GM12892 (cell line): Measurements from ENCODE around the gene BZW1. TPM values are rescaled to one million over a fixed set of nuclear protein-coding genes. Genes with fewer than 3 reads are reported as not detected.
A peak's percentile ranks its signal among the peaks of the same experiment; 100 is the strongest.

Experiments
- DNase-seq: peaks from one replicate; pipeline ENCODE4 v3.0.0; 2011; ENCODE audit not compliant: insufficient read length
- FAIRE-seq: peaks from 2 replicates; lab custom pipeline; 2011; peaks lifted over from hg19 to GRCh38; lab: Jason Lieb, UNC
- POLR2A ChIP-seq: IDR thresholded peaks from 2 replicates; pipeline ENCODE4 v1.6.1; 2011; ENCODE audit warnings: low read depth, low read length, control low read depth
- POLR2AphosphoS5 ChIP-seq: IDR thresholded peaks from 2 replicates; pipeline ENCODE4 v1.6.1; 2011; ENCODE audit warnings: low read depth, low read length, control low read depth
- TAF1 ChIP-seq: IDR thresholded peaks from 2 replicates; pipeline ENCODE4 v1.6.1; 2011; ENCODE audit warnings: low read depth, mild to moderate bottlenecking, control low read depth, low read length, borderline replicate concordance
- polyA plus RNA-seq: library from polyadenylated mRNA; unstranded; fragments of >200 nt; gene quantifications from one replicate; pipeline ENCODE4 v1.2.1, GENCODE V29; 2012; ENCODE audit warnings: missing spikeins, inconsistent platforms; ENCODE audit not compliant: missing spikeins

The BZW1 gene
- polyA plus RNA-seq = 217 TPM

DNA sequence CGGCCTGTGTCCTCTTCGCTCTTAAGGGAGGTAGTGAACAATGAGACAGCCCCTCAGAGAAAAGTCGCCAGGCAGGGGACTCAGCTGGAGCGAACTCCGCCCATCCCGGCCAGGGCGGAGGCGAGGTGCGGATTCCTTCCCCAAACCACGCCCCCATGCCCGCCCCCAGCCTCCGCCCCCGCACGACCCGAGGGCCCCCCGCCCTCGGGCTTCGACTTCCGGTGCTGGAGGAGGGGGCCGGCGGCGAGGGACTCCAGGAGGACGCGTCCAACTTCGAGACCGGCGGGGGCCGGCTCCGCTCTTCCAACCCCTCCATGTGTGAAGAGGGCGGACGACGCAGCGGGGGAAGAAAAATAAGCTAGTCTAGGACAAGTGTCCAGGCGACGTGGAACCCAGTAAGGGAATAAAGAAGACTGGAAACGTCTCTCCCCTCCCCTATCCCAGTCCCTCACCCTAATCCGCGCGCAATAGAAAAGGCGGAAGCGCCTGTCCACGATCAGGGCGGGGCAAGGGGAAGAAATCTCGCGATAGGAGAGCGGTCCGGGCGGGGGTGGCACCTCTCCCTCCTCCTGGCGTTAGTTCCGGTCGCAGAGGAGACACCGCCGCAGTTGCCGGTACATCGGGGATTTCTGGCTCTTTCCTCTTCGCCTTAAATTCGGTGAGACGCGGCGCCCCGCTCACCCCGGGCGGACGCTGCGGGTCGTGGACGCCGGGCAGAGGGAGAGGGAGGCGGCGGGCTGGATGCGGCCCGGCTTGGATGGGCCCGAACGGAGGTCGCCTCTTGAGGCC lies at the start of gene BZW1:
Gene BZW1 (plus strand): TSS at position 578 of the 789 bp plus-strand sequence. CDS start 1,308 bp downstream, outside the sequence.
- TF ChIP-seq TAF1 = peak; percentile 90
- peak; percentile 99 for TF ChIP-seq POLR2A
- peak; percentile 97 for TF ChIP-seq POLR2AphosphoS5
- peak; percentile 85 for DNase-seq
- FAIRE-seq = peak; percentile 97

DNA sequence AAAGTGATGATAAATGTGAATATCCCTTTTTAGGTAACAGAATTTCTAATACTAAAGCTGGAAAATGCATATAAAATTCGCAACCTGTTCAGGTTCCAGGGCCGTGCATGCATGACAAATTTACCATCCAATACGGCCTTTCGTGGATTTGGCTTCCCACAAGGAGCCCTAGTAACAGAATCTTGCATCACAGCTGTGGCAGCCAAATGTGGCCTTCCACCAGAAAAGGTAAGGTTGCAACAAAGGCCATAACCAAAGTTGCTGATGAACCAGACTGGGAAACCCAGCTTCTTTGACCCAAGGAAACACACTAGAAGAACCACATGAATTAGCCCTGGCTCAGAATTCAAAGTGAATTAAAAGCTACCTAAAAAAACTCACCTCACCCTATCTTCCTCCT lies 49.6 kb upstream of the BZW1 start:
- no peak for FAIRE-seq

DNA sequence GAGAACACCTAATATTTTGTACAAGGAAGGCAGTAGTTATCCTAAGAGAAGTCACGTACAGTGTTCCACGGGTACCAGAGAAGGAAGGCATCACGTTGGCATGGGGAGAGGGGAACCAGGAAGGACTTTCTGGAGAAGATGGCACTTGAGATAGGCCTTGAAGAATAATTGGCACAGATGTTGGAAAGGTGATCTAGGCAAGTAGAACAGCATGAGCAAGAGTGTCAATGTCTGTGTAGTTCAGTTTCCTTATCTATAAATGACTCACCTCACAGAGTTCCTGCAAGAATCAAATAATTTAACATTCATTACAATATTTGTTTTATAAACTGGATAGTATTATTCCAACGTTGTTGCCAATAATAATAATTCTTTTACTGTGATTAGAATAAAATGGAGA lies 48.3 kb upstream of the BZW1 start:
- FAIRE-seq (no peak), DNase-seq (no peak)
- TF ChIP-seq POLR2AphosphoS5 (no peak), TAF1 (no peak), POLR2A (no peak)

More for the DNA sequence above, 49.6 kb upstream of the BZW1 start:
- no peak for DNase-seq
- TF ChIP-seq POLR2AphosphoS5 (no peak), POLR2A (no peak), TAF1 (no peak)

DNA sequence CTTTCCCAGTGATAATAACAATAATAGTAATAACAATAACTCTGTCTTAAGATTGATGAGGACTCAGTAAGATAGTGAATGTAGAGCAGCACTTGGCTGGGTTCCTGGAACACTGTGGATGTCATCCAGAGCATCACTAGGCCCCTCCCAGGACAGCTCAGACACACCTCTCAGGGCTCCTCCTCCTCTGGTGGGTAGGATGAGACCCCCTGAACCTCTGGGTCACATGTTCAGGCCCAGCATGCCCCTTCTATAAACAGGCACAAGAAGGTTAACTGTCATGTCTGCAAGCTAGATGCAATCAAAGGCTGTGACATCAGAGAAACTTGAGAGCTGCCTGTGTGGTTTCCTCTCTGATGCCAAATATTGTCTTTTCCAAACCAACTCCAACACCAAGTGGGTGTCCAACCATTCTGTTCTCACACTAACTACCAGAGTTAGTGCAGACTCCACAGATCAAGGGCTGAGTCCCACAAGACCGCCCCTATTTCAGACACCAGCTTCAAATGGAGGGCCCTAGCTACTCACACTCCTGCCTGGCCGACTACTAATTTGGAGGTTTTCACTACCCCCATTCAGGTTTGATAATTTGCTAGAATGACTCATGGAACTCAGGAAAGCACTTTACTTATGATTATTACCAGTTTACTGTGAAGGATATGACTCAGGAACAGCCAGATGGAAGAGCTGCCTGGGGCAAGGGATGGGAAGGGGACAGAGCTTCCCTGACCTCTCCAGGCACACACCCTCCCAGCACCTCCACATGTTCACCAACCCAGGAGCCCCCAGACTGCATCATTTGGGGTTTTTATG lies 46.4 kb upstream of the BZW1 start:
- FAIRE-seq (no peak), DNase-seq (no peak)
- TF ChIP-seq POLR2A = no peak
- TF ChIP-seq POLR2AphosphoS5 = no peak
- no peak for TF ChIP-seq TAF1

DNA sequence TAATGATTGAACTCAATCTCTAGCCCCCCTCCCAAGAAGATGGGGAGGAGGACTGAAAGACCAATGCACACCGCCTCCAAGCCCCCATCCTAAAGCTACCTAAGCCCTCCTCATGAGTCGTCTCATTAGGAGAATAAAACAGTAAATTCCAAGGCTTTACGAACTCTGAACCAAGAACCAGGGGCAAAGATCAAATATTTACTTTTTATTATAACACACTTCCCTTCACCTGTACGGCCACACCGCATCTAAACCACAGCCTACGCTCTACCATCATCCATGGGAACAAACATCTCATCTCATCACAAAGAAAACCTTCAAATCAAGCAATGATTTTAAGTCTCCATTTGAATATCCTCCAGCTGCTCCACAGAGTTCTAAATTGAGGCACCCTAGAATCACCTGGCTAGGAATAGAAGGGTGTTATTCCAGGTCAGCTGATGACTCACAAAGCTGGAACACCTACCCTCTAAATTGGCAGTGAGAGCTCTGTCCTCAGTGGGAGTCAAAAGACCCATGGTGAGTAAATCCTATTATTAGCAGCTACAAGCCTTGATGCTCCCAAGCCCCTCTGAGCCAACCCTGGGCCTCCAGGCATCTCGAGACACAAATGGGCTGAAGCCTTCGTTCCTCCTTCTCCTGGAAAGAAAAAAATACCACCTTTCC lies 45.6 kb upstream of the BZW1 start:
- FAIRE-seq (no peak), DNase-seq (no peak)
- TF ChIP-seq TAF1 (no peak), POLR2A (no peak), POLR2AphosphoS5 (no peak)

DNA sequence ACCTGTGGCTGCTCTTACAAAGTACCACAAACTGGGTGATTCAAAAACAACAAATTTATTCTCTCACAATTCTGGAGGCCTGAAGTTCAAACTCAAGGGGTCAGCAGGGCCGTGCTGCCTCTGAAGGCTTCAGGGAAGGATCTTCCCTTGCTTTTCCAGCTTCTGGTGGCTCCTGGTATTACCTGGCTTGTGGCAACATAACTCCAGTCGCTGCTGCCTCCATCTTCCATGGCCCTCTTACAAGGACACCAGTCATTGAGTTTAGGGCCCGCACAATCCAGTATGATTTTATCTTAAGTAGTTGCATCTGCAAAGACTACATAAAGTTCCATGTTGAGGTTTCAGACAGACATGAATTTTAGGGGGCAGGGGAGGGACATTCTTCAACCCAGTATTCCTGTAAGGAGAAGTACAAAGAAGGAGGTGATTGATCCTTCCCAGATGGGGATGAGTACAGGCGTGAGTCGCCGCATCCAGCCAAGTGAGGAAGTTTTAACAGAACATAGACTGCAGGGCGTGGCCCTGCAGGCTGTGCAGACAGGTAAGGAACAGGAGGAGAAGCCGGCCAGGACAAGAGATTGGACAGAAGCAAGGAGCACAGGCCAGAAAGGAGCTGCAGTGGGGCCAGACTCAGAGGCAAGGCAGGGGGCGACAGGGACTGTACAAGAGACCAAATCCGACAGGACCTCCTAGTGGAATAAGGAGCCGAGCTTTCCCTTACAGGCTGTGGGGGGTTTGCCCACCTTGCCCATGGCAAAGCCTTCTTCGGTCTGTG lies 44.4 kb upstream of the BZW1 start:
- TF ChIP-seq POLR2A (no peak), TAF1 (no peak), POLR2AphosphoS5 (no peak)
- DNase-seq (no peak), FAIRE-seq (no peak)

DNA sequence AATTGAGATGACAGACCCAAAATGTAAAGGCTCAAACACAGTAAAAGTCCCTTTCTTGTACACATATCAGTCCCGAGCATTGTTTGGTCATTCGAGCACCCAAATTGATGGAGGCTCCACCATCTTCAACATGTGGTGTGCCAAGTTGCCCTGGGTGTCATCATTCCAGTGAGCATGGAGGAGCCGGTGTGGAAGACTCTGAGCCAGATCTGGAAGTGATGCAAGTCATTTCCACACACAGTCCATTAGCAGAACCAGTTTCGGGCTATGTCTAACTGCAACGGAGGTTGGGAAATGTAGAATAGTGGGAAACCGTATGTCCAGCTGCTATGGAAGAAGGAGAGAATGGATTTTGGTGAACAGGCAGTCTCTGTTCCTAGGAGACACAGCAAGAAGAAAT lies 40.9 kb upstream of the BZW1 start:
- FAIRE-seq (no peak), DNase-seq (no peak)
- no peak for TF ChIP-seq POLR2AphosphoS5
- no peak for TF ChIP-seq POLR2A
- TF ChIP-seq TAF1 = no peak

DNA sequence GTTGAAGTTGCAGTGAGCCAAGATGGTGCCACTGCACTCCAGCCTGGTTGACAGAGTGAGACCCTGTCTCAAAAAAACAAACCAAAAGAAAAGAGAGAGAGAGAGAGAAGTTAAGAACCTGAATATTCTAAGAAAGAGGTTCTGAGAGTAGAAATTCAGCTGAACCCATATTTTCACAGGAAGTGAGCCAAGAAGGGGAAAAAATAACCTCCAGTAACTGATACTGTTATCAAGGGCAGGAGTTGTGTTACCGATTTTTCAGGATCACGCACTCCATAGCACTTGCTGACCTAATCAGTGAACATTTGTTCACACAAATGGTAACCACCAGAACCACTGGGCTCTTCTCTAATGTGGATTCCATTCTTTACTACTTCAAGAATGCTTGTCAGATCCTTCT lies 39.1 kb upstream of the BZW1 start:
- DNase-seq = no peak
- TF ChIP-seq POLR2AphosphoS5 (no peak), TAF1 (no peak), POLR2A (no peak)
- no peak for FAIRE-seq

DNA sequence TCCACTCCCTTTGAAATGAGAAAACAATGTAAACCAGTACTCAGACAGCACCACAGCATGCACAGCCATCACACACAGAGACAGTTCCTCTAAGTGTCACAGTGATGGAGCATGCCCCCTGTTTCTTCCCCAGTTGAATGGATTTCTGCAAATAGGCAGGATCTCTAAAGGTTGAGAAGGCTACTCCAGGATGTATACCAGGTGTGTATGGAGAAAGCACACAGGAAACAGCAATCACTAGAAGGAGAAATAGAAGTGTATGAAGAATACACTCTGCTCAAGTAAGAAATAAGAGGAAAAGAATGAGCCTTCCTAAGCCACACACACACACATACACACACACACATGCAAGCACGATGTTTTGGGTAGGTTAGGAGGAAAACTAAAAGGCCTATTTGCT lies 38.6 kb upstream of the BZW1 start:
- DNase-seq = no peak
- no peak for FAIRE-seq
- no peak for TF ChIP-seq TAF1
- no peak for TF ChIP-seq POLR2AphosphoS5
- no peak for TF ChIP-seq POLR2A

DNA sequence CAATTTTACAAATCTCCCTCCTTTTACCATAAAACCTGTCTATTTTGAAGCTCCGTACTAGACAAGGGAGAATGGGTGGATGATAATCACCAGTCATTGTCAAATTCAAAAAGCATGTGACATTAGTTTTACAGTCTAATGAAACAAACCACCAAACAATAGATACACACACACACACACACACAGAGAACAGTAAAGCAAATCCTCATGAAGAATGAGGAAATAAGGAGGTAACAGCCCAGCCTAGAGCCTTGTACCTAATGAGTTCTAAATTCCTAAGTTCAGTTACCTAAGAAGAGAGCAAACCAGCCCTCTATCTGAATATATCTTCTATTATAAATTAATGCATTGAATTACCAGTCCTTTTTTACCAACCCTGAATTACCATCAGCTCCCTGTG lies 36.8 kb upstream of the BZW1 start:
- DNase-seq (no peak), FAIRE-seq (no peak)
- TF ChIP-seq TAF1 = no peak
- TF ChIP-seq POLR2AphosphoS5 = no peak
- no peak for TF ChIP-seq POLR2A

DNA sequence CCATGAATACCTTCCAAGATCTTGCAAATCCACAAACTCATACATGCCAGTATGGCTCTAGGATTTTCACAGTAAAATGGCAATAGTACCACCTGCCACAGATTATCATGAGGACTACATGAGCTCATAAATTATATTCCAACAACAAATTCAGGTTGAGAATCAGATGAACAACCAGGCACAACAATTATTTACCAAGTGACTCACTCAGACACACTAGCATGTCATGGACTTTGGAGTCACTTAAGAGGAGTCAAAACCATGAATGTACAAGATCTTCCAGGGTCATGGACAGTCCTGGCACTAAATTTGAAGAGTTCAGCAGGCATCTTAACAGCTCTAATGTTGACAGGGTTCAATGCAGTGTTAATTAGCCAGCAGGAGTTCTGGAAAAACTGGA lies 34.4 kb upstream of the BZW1 start:
- TF ChIP-seq POLR2AphosphoS5 = no peak
- no peak for TF ChIP-seq TAF1
- no peak for TF ChIP-seq POLR2A
- DNase-seq = no peak
- no peak for FAIRE-seq
